HepG2 (cell line): ENCODE measurements around the gene APOL4. TPM values are rescaled to one million over a fixed set of nuclear protein-coding genes. Genes with fewer than 3 reads are reported as not detected.

ENCODE experiments used
- ARID5B ChIP-seq: IDR thresholded peaks from 2 replicates; pipeline ENCODE4 v1.4.0; 2020; ENCODE audit warnings: mild to moderate bottlenecking, missing genetic modification reagents
- E2F1 ChIP-seq: sonication (generic); formaldehyde crosslinking; IDR thresholded peaks from 2 replicates; pipeline ENCODE4 v1.5.0; 2020; ENCODE audit warnings: missing genetic modification reagents
- EP300 ChIP-seq, 3 experiments: sonication (generic) in 1 of 3; formaldehyde crosslinking in 1 of 3; IDR thresholded peaks; 2 replicates each; pipeline versions ENCODE4 v1.5.1 to v1.6.1; 2011 to 2020; ENCODE audit warnings: low read depth in 2 of 3, low read length in 2 of 3, borderline replicate concordance in 1 of 3, improper control_type of control experiment in 1 of 3, mild to moderate bottlenecking in 1 of 3, missing genetic modification reagents in 1 of 3, moderate library complexity in 1 of 3
- HIVEP1 ChIP-seq: sonication (generic); formaldehyde crosslinking; IDR thresholded peaks from 2 replicates; pipeline ENCODE4 v1.4.0; 2020; ENCODE audit warnings: mild to moderate bottlenecking, missing genetic modification reagents
- JUN ChIP-seq: sonication (generic); formaldehyde crosslinking; IDR thresholded peaks from 2 replicates; pipeline ENCODE4 v1.4.0; 2020; ENCODE audit warnings: mild to moderate bottlenecking, missing genetic modification reagents
- MXD1 ChIP-seq: sonication (generic); formaldehyde crosslinking; IDR thresholded peaks from 2 replicates; pipeline ENCODE4 v1.4.0; 2020; ENCODE audit warnings: mild to moderate bottlenecking, missing genetic modification reagents
- NFRKB ChIP-seq: fragments of 450-650 bp; IDR thresholded peaks from 2 replicates; pipeline ENCODE4 v1.6.1; 2017
- NPAS2 ChIP-seq: sonication (generic); formaldehyde crosslinking; IDR thresholded peaks from 2 replicates; pipeline ENCODE4 v1.8.0; 2022; ENCODE audit warnings: mild to moderate bottlenecking, missing genetic modification reagents, borderline replicate concordance
- POLR2AphosphoS5 ChIP-seq: IDR thresholded peaks from 2 replicates; pipeline ENCODE4 v1.6.1; 2012; ENCODE audit warnings: low read depth, low read length
- PREB ChIP-seq: sonication (generic); formaldehyde crosslinking; IDR thresholded peaks from 2 replicates; pipeline ENCODE4 v1.4.0; 2020; ENCODE audit warnings: missing genetic modification reagents
- ZBTB26 ChIP-seq: IDR thresholded peaks from 2 replicates; pipeline ENCODE4 v1.6.1; 2016; ENCODE audit warnings: missing compliant biosample characterization, missing genetic modification reagents, borderline replicate concordance
- ZKSCAN5 ChIP-seq: sonication (generic); formaldehyde crosslinking; IDR thresholded peaks from 2 replicates; pipeline ENCODE4 v1.5.1; 2020; ENCODE audit warnings: mild to moderate bottlenecking, missing genetic modification reagents
- ZMYM3 ChIP-seq: sonication (generic); formaldehyde crosslinking; IDR thresholded peaks from 2 replicates; pipeline ENCODE4 v1.5.1; 2020; ENCODE audit warnings: mild to moderate bottlenecking, missing genetic modification reagents
- ZNF281 ChIP-seq: sonication (generic); formaldehyde crosslinking; IDR thresholded peaks from 2 replicates; pipeline ENCODE4 v1.4.0; 2020; ENCODE audit warnings: missing genetic modification reagents, borderline replicate concordance
- ZNF33A ChIP-seq: sonication (generic); formaldehyde crosslinking; IDR thresholded peaks from 2 replicates; pipeline ENCODE4 v1.5.1; 2020; ENCODE audit warnings: missing genetic modification reagents, mild to moderate bottlenecking, moderate library complexity, borderline replicate concordance
- ZNF614 ChIP-seq: IDR thresholded peaks from 2 replicates; pipeline ENCODE4 v1.6.1; 2018; ENCODE audit warnings: missing biosample characterization, missing genetic modification reagents, inconsistent platforms, borderline replicate concordance
- ZSCAN25 ChIP-seq: sonication (generic); formaldehyde crosslinking; IDR thresholded peaks from 2 replicates; pipeline ENCODE4 v1.8.0; 2022; ENCODE audit warnings: mild to moderate bottlenecking, missing genetic modification reagents
- polyA plus RNA-seq, 8 experiments: library from polyadenylated mRNA; depleted of rRNA in 3 of 8; stranded (reverse) in 7 of 8; unstranded in 1 of 8; fragments of >200 nt; fragmentation: Illumina TruSeq in 4 of 8; extraction: Trizol in 4 of 8; gene quantifications; 2 replicates each; pipeline versions ENCODE4 v1.2.1 to v1.2.3, GENCODE V29; 2011 to 2016; ENCODE audit warnings: low read depth in 4 of 8, missing spikeins in 1 of 8, mixed read lengths in 1 of 8; ENCODE audit not compliant: insufficient read depth in 1 of 8
- total RNA-seq, 5 experiments: library from RNA; depleted of rRNA; stranded (reverse); fragments of >200 nt; fragmentation: Illumina TruSeq; extraction: Trizol; gene quantifications; 2 replicates each; pipeline ENCODE4 v1.2.3, GENCODE V29; 2016; ENCODE audit warnings: low read depth in 1 of 5

The APOL4 gene
- total and polyA plus RNA-seq, 2 of the 13 experiments (the other 11 are each of a cell fraction or from before 2014, with no cell fraction given): 0.77 to 2.8 TPM

- TF ChIP-seq PREB (no peak), MXD1 (CRISPR knock-in tag) (peak; percentile 62), HIVEP1 (peak; percentile 67), ARID5B (peak; percentile 75), ZMYM3 (CRISPR knock-in tag) (no peak), ZBTB26 (CRISPR knock-in tag) (peak; percentile 52; the same call in 1 of the 2 replicates), ZKSCAN5 (no peak), NFRKB (no peak), ZNF614 (peak; percentile 65; the same call in 1 of the 2 replicates), ZNF281 (CRISPR knock-in tag) (no peak), POLR2AphosphoS5 (peak; percentile 87), E2F1 (no peak), ZNF33A (no peak), ZSCAN25 (CRISPR knock-in tag) (no peak; the same call in 1 of the 2 replicates), JUN (CRISPR knock-in tag) (peak; percentile 66), EP300 (IDR thresholded peaks at IDR 0.05; ENCODE audit: low read depth in 2 of 2, low read length in 2 of 2) (peak in 1 of 2 experiments; percentile 27; a peak in 1 of 4 replicates), EP300 (CRISPR knock-in tag; IDR thresholded peaks at IDR 0.05; ENCODE audit: borderline replicate concordance) (no peak), NPAS2 (CRISPR knock-in tag) (no peak)
Measured at GRCh38 chr22:36239401-36240171, 38.0 kb upstream of the APOL4 start, which contains the start of gene APOL2 (continued).
